Activated CD4-positive, CD25-positive, alpha-beta regulatory T cell (primary cell): ENCODE data around the gene KLK14.

Source experiments
- DNase-seq, 4 experiments: peaks; one replicate each; lab custom pipeline; 2025; lab: John Stamatoyannopoulos, UW

Gene KLK14

GRCh38 chr19:51086153-51086850 is 3.6 kb upstream of the KLK14 start:
- DNase-seq = no peak

- DNase-seq = no peak
Observed at GRCh38 chr19:51084505-51084904, 1.8 kb upstream of the KLK14 start.

GRCh38 chr19:51083783-51084182 is 1.1 kb upstream of the KLK14 start:
- DNase-seq = no peak

GRCh38 chr19:51083181-51083580 is 494 bp upstream of the KLK14 start:
- no peak for DNase-seq

DNA sequence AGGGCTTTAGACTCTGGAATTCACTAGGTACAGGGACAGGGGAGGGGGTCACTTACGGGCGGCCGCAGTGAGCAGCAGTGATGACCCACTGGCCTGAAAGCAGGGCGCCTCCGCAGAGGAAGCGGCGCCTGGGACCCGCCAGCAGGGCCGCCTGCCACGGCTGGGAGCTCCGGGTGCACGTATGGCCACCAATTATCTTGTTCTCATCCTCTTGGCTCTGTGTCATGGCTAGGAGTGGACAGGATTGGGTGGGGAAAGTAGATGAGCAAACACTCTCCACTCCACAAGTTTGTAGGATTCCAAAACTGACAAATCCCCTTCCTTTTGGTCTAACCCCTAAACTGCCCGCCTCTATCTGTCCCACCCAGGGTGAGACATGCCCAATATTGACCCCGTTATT is 1.2 kb downstream of the KLK14 start:
- DNase-seq = no peak

DNA sequence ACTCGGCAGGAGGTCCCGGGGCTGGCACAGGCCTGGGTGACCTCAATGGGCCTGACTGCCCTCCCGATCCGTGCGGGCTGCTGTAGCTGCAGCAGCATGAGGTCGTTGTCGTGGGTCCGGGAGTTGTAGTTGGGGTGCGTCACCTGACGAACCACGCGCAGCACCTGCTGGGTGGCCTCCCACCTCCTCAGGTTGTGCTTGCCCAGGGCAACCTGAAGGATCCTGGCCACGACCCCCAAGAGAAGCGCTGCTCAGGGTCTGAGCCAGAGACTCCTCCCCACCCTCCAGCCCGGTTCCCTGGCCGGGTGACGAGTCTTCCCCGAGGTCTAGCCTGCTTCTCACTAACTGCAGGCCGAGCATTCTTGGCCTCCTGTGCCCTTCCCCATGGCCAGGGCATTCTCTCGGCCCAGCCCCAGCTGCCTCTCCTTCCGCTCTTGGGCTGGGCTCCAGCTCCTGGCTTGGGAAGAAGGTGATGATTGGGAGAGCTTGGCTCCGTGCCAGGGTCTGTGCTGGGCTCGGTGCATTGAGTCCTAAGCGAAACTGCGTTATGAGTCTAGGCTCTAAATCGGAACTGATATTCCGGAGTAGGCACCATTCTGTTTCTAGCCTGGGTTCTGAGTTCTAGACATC is 3.1 kb downstream of the KLK14 start:
- no peak for DNase-seq

DNA sequence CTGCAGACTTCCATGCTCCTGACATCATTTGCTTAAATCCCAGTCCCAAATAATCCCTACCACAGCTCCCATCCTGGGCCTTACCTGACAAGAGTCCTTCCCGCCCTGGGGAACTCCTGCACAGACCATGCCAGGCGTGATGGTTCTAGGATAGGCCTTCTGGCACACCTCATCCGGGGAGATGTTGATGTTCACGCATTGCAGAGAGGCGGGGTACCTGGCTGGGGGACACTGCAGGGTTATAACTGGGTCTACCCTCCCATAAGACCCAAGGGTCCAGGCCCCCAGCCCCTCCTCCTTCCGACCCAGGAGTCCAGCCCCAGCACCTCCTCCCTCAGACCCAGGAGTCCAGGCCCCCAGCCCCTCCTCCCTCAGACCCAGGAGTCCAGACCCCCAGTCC is 4.0 kb downstream of the KLK14 start:
- no peak for DNase-seq

DNA sequence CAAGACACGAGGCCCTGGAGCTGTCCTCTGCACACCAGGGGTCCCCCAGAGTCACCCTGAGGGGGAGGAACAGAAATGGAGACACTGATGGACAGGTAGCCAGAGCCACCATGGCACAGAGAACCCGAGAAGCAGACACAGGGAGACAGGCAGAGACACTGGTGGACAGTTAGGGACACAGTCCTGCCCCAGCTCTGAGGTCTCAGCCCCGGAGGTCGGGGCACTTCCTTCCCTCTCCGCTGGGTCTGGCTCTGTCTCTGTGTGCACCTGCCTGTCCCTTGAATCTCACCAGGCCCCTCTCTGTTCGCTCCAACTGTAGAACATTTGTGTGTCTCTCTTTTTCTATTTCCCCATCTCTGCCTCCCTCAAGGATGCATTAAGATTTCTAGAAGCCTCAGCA is 4.6 kb downstream of the KLK14 start:
- no peak for DNase-seq

GRCh38 chr19:51076631-51077213 is 6.0 kb downstream of the KLK14 start:
- no peak for DNase-seq

DNA sequence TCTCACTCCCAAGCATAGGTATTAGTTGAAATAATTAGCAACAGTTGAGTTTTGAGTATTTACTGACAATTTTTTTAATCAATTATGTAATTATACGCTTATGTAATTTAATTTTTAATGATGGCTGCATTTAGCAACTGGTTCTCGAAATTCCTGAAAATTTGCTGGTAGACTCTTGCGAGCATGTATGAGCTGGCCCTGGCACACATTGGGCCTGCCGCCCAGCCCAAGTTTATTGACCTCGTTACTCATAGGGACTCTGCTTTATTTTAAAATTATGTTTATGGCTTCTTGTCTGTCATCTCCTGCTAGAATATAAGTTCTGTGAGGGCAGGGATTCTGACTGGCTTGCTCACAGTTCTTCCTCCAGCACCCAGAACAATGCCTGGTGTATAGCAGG is 6.7 kb downstream of the KLK14 start:
- no peak for DNase-seq

- no peak for DNase-seq
Observed at GRCh38 chr19:51071095-51071405, 11.6 kb downstream of the KLK14 start.

- DNase-seq = no peak
Observed at GRCh38 chr19:51070334-51071094, 12.2 kb downstream of the KLK14 start.

DNA sequence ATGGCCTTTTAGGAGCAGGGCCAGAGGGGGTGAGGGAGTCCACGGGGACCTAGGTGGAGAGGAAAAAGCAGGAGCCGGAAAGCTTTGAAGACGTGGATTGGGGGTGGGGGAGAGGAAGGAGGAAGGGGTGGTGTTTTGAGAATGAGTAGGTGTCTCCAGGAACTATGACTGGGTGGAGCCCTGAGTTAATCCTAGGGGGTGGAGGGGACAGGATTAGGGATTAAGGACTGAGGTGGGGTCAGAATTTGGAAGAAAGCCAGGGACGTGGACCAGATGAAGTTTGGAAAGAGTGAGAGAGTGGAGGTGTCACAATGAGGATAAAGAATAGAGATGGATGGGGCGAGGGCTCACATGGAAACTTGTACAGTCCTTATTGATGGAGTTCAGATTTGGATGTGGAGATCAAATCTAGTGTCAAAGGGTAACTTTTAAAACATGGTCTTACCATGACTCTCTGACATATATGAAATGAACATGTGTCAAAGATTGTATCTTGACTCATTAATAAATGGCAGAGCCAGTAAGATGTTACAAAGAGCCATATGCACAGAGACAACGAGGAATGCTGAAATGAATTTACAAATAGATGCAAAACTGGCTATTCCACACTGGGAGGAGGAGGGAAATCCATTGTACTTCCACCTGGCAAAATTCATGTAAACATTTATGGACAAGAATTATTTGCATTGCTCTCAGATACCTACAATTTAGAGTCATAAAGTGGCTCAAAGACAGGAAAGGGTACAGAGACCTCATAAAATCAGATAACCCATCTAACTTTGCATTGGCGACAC is 16.1 kb downstream of the KLK14 start:
- no peak for DNase-seq

DNA sequence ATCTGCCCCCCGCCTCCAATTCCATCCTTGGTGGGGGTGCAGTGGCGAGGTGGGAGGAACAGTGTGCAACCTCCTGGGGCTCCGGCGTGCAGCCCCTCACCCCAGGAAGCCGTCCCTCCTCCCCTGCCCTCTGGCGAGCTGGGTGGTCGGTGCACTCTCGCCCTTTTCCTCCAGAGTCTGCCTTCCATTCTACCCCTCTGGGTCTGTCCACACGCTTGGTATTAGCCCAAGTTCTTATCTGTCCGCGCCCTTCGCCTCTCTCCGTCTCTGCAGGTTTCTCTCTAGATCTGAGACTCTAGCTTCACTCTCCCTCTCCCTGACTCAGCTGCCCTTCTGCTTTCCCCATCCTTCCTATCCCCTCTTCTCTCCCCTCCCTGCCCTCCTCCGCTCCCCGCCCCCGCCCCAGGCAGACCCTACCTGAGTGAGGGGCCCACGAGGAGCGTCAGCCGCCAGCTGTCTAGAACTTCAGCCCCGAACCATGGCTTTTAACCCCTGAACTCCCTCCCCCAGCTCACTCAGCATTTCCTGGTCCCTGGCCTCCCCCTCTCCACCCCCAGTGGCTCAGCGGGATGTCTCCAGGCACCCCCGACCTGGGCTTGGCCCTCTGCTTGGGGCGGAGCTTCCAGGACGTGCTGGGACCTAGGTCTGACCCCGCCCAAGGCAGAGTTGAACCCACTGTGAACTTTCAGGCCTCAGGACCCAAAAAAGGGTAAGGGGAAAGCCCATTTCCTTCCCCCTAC is 17.3 kb downstream of the KLK14 start:
- no peak for DNase-seq

- DNase-seq = no peak
Observed at GRCh38 chr19:51064534-51065220, 18.0 kb downstream of the KLK14 start, which contains the start of gene KLK13. Gene KLK13 (minus strand): TSS chr19:51065092. CDS start chr19:51065067, 25 bp downstream.

- no peak for DNase-seq
Observed at GRCh38 chr19:51063664-51064063, 19.0 kb downstream of the KLK14 start.

DNA sequence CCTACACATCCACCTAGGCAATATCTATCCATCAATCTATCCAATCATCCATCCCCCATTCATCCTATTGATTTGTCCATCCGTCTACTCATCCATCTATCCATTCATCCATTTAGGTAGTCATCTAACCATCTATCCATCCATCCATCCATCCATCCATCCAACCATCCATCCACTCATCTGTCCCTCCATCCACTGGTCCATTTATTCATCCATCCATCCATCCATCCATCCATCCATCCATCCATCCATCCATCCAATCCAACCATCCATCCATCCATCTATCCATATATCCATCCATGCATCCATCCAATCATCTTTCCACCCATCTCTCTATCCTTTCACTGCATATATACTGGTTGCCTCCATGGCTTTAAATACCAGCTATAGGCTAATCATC is 21.7 kb downstream of the KLK14 start:
- DNase-seq = no peak

GRCh38 chr19:51060336-51060735 is 22.4 kb downstream of the KLK14 start:
- DNase-seq = no peak

- DNase-seq = no peak
Observed at GRCh38 chr19:51059715-51060114, 23.0 kb downstream of the KLK14 start.

DNA sequence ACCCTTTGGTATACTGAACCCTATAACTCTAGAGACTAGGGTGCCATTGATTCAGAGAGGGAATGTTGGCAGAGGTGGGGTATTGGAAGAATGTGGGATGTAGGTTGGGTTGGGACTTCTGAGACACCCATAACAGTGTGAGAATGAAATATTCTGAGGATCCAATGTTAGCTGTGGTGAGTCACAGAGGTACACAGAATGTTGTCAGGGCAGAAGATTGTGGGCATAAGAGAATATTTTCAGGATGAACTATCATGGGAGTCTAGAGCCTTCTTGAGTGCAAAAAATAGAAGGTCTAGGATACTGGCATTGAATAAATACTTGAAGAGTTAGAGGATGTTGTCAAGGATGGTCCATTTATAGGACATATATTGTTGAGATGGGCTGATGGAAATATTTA is 26.8 kb downstream of the KLK14 start:
- no peak for DNase-seq

DNA sequence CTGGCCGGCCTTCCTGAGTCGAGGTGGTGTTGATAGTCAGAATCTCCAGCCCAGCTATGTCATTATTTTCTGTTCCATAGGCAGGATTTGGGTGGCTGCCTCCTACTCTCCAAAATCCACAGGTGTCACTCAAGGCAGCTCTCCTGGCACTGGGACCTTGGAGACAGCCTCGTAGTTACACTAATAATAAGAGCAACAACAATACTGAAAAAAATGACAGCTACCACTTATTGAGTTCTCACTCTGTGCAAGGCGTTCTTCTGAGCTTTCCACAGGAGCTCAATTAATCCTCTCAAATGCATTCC is 35.7 kb downstream of the KLK14 start:
- no peak for DNase-seq
